Chondrocyte (in vitro differentiated cells): ENCODE results near the gene DCAF4L1. TPM values are rescaled to one million over a fixed set of nuclear protein-coding genes. Genes with fewer than 3 reads are reported as not detected.

Experiments used
- DNase-seq: peaks from one replicate; pipeline ENCODE4 v3.0.0; 2021; ENCODE audit warnings: mixed read lengths, low spot score
- H3K27ac Mint-ChIP-seq: one replicate; pipeline ENCODE4 v1.8.0; 2021; ENCODE audit warnings: mild to moderate bottlenecking, moderate library complexity, mixed read lengths; ENCODE audit not compliant: unreplicated experiment
- H3K27me3 Mint-ChIP-seq: 2 replicates; pipeline ENCODE4 v1.8.0; 2021; ENCODE audit warnings: low read depth, mixed read lengths
- H3K36me3 Mint-ChIP-seq: 2 replicates; pipeline ENCODE4 v1.8.0; 2021; ENCODE audit warnings: low read depth, mixed read lengths
- H3K4me1 Mint-ChIP-seq: 2 replicates; pipeline ENCODE4 v1.8.0; 2021; ENCODE audit warnings: low read depth, mild to moderate bottlenecking, mixed read lengths
- H3K4me3 Mint-ChIP-seq: one replicate; pipeline ENCODE4 v1.8.0; 2021; ENCODE audit warnings: mild to moderate bottlenecking, moderate library complexity, mixed read lengths; ENCODE audit not compliant: unreplicated experiment
- H3K9me3 Mint-ChIP-seq: 2 replicates; pipeline ENCODE4 v1.8.0; 2021; ENCODE audit warnings: low read depth, mixed read lengths
- total RNA-seq: library from RNA; stranded (reverse); gene quantifications from 3 replicates; pipeline ENCODE4 v1.2.1, GENCODE V29; 2021
- TF ChIP-seq, protein P1 (sequence below): fragments of 200-600 bp; sonication (generic); IDR thresholded peaks from 2 replicates; pipeline ENCODE4 v1.5.0; 2021; ENCODE audit warnings: antibody characterized with exemption, mild to moderate bottlenecking, moderate library complexity

DCAF4L1 gene
- total RNA-seq, 1 donor from 2014 or later = not detected

DNA sequence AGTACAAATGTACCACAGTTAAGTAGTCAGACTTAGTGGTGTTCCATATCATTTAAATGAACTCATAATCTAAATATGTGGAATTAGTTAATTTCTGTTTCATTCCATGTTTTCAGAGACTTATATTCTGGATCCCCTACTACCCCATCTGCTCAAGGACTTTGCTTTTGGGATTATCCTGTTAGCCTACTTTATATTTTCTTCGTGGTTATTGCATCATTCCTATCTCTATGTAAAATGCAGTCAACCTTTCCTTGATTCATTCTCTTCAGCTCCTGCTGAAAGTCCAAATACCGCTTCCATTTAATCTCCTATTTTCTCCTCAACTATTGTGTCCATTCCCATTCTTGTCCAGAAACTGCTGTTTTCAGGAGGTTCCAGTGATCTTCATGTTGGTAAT lies 33.9 kb downstream of the DCAF4L1 start:
- H3K27ac Mint-ChIP-seq = no peak overlapping the region
- H3K27me3 Mint-ChIP-seq = no peaks in the 10 kb centered on the region
- TF ChIP-seq, protein P1, sequence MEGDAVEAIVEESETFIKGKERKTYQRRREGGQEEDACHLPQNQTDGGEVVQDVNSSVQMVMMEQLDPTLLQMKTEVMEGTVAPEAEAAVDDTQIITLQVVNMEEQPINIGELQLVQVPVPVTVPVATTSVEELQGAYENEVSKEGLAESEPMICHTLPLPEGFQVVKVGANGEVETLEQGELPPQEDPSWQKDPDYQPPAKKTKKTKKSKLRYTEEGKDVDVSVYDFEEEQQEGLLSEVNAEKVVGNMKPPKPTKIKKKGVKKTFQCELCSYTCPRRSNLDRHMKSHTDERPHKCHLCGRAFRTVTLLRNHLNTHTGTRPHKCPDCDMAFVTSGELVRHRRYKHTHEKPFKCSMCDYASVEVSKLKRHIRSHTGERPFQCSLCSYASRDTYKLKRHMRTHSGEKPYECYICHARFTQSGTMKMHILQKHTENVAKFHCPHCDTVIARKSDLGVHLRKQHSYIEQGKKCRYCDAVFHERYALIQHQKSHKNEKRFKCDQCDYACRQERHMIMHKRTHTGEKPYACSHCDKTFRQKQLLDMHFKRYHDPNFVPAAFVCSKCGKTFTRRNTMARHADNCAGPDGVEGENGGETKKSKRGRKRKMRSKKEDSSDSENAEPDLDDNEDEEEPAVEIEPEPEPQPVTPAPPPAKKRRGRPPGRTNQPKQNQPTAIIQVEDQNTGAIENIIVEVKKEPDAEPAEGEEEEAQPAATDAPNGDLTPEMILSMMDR = no peak

DNA sequence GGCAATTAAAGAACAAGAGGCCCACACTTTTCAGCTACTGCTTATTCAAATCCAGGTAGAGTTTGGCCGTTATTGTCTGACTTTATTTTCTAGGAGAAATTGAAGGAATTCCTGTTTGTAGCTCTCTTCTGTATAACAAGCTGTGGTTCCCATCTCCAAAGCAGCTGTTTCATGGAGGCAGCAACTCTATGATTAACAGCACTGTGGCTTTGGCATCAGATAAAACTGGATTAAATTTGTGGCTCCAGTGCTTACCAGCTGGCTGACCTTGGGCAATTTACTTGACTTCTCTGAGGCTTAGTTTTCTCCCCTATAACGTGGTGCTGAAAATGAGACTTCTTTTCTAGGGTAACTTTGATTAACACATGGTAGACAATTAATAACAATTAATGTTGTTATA lies 36.9 kb downstream of the DCAF4L1 start:
- no peaks in the 10 kb centered on the region for H3K9me3 Mint-ChIP-seq
- H3K36me3 Mint-ChIP-seq = peaks cover 8% of the 10 kb centered on the region
- H3K27ac Mint-ChIP-seq = no peak overlapping the region
- TF ChIP-seq, protein P1 = no peak
- H3K4me1 Mint-ChIP-seq = no peaks in the 10 kb centered on the region
- no peak for DNase-seq
- no peak overlapping the region for H3K4me3 Mint-ChIP-seq
- H3K27me3 Mint-ChIP-seq = no peaks in the 10 kb centered on the region

More for the DNA sequence above, 33.9 kb downstream of the DCAF4L1 start:
- H3K4me3 Mint-ChIP-seq = no peak overlapping the region
- no peaks in the 10 kb centered on the region for H3K9me3 Mint-ChIP-seq
- no peaks in the 10 kb centered on the region for H3K4me1 Mint-ChIP-seq
- DNase-seq = no peak
- peaks cover 1% of the 10 kb centered on the region for H3K36me3 Mint-ChIP-seq

Other genes with a start within 250 kb of the DCAF4L1 start
- gene PHOX2B, start 233.0 kb upstream of the DCAF4L1 start, total RNA-seq = not detected in 3 replicates
- 49.9 to 53.1 TPM (median 50.8 TPM) in 3 replicates for gene TMEM33, start 46.3 kb upstream of the DCAF4L1 start, total RNA-seq
- 44.6 to 49.0 TPM (median 47.9 TPM) in 3 replicates for gene SLC30A9, start 8.8 kb downstream of the DCAF4L1 start, total RNA-seq
- gene BEND4, start 170.9 kb downstream of the DCAF4L1 start, total RNA-seq = not detected in 3 replicates